Esophagus muscularis mucosa (tissue), 3 donors: ENCODE data around the gene RAPGEF1.

Source experiments
- EP300 ChIP-seq: sonication (generic); formaldehyde crosslinking; IDR thresholded peaks from one replicate; pipeline ENCODE4 v1.6.1; 2017; ENCODE audit warnings: antibody characterized with exemption
- TF ChIP-seq, protein P1 (sequence below), 3 experiments: fragments of 200-600 bp in 2 of 3; fragments of 450-650 bp in 1 of 3; sonication (generic) in 2 of 3; IDR thresholded peaks; one replicate each; pipeline ENCODE4 v1.5.1; 2017 to 2019; ENCODE audit warnings: antibody characterized with exemption in 3 of 3, mild to moderate bottlenecking in 2 of 3, moderate library complexity in 1 of 3

DNA sequence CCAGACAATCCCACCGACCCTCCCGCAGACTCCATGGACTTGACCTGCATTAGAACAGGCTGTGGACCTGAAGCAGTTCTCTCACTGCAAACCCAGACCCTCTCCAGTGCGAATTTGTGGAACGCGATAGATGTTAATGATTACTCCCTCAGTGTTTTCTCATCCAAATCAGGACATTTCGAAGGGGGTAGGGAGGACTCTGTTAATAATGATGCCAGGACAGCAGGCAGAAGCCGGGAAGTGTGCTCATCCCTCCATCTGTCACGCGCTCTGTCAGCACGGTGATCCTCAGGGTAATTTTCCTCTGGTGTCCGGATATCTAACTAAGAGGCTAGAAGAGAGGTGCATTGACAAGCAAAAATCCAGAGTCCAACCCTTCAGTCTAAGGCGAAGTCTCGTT is 18.8 kb downstream of the RAPGEF1 start:
- TF ChIP-seq, protein P1, sequence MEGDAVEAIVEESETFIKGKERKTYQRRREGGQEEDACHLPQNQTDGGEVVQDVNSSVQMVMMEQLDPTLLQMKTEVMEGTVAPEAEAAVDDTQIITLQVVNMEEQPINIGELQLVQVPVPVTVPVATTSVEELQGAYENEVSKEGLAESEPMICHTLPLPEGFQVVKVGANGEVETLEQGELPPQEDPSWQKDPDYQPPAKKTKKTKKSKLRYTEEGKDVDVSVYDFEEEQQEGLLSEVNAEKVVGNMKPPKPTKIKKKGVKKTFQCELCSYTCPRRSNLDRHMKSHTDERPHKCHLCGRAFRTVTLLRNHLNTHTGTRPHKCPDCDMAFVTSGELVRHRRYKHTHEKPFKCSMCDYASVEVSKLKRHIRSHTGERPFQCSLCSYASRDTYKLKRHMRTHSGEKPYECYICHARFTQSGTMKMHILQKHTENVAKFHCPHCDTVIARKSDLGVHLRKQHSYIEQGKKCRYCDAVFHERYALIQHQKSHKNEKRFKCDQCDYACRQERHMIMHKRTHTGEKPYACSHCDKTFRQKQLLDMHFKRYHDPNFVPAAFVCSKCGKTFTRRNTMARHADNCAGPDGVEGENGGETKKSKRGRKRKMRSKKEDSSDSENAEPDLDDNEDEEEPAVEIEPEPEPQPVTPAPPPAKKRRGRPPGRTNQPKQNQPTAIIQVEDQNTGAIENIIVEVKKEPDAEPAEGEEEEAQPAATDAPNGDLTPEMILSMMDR (IDR thresholded peaks at IDR 0.05), result no peak
- TF ChIP-seq EP300, result no peak
